ENCODE measurements around the gene NSG2. TPM values are rescaled to one million over a fixed set of nuclear protein-coding genes. Genes with fewer than 3 reads are reported as not detected.

NSG2 gene
- total RNA-seq, 4 donors from 2014 or later, result 0.94 to 1.9 (median 1.8) TPM; not detected in 1

GRCh38 chr5:174111287-174111973 is 65.9 kb downstream of the NSG2 start:
- H3K4me1 ChIP-seq, result no peaks in the 10 kb centered on the region
- H3K4me3 ChIP-seq, result no peak overlapping the region
- H3K36me3 ChIP-seq, result no peaks in the 10 kb centered on the region
- H3K27ac ChIP-seq, result no peak overlapping the region
- H3K9me3 ChIP-seq, result no peaks in the 10 kb centered on the region
- TF ChIP-seq POLR2A (IDR thresholded peaks at IDR 0.05) (no peak), CTCF (IDR thresholded peaks at IDR 0.05) (no peak)
- no peaks in the 10 kb centered on the region for H3K27me3 ChIP-seq
- no peak for DNase-seq

GRCh38 chr5:174115226-174115625 is 69.7 kb downstream of the NSG2 start:
- no peak overlapping the region for H3K27ac ChIP-seq
- no peak for DNase-seq
- no peaks in the 10 kb centered on the region for H3K4me1 ChIP-seq
- no peaks in the 10 kb centered on the region for H3K36me3 ChIP-seq
- no peaks in the 10 kb centered on the region for H3K27me3 ChIP-seq
- no peaks in the 10 kb centered on the region for H3K9me3 ChIP-seq
- TF ChIP-seq CTCF (IDR thresholded peaks at IDR 0.05) (no peak), POLR2A (IDR thresholded peaks at IDR 0.05) (no peak)
- no peak overlapping the region for H3K4me3 ChIP-seq

- no peak for DNase-seq
- H3K27ac ChIP-seq, result no peak overlapping the region
- no peaks in the 10 kb centered on the region for H3K36me3 ChIP-seq
- TF ChIP-seq POLR2A (IDR thresholded peaks at IDR 0.05) (no peak), CTCF (IDR thresholded peaks at IDR 0.05) (no peak)
- no peaks in the 10 kb centered on the region for H3K4me1 ChIP-seq
- no peaks in the 10 kb centered on the region for H3K9me3 ChIP-seq
- no peaks in the 10 kb centered on the region for H3K27me3 ChIP-seq
- H3K4me3 ChIP-seq, result no peak overlapping the region
Observed at GRCh38 chr5:174118823-174119467, 73.4 kb downstream of the NSG2 start.

GRCh38 chr5:174119468-174119881 is 74.0 kb downstream of the NSG2 start:
- Histone ChIP-seq H3K4me1 (no peaks in the 10 kb centered on the region), H3K27ac (no peak overlapping the region), H3K27me3 (no peaks in the 10 kb centered on the region), H3K36me3 (no peaks in the 10 kb centered on the region), H3K4me3 (no peak overlapping the region), H3K9me3 (no peaks in the 10 kb centered on the region)
- no peak for DNase-seq
- no peak for TF ChIP-seq CTCF (IDR thresholded peaks at IDR 0.05)
- TF ChIP-seq POLR2A (IDR thresholded peaks at IDR 0.05), result no peak

GRCh38 chr5:174120401-174121005 is 75.0 kb downstream of the NSG2 start:
- H3K4me1 ChIP-seq, result no peaks in the 10 kb centered on the region
- H3K36me3 ChIP-seq, result no peaks in the 10 kb centered on the region
- DNase-seq, result no peak
- no peaks in the 10 kb centered on the region for H3K27me3 ChIP-seq
- no peaks in the 10 kb centered on the region for H3K9me3 ChIP-seq
- TF ChIP-seq CTCF (IDR thresholded peaks at IDR 0.05), result no peak
- no peak for TF ChIP-seq POLR2A (IDR thresholded peaks at IDR 0.05)
- H3K27ac ChIP-seq, result no peak overlapping the region
- no peak overlapping the region for H3K4me3 ChIP-seq
